HepG2 (cell line): ENCODE measurements around the gene IQGAP2. TPM values are rescaled to one million over a fixed set of nuclear protein-coding genes. Genes with fewer than 3 reads are reported as not detected.

Experiments used
- ARHGAP35 ChIP-seq: sonication (generic); formaldehyde crosslinking; IDR thresholded peaks from 2 replicates; pipeline ENCODE4 v1.9.0; 2022; ENCODE audit warnings: mild to moderate bottlenecking, inconsistent platforms, moderate library complexity, missing genetic modification reagents, borderline replicate concordance
- GABPB1 ChIP-seq: IDR thresholded peaks from 2 replicates; pipeline ENCODE4 v1.6.1; 2016; ENCODE audit warnings: mild to moderate bottlenecking, missing genetic modification reagents, moderate library complexity, missing compliant biosample characterization
- NCOA5 ChIP-seq: sonication (generic); formaldehyde crosslinking; IDR thresholded peaks from 2 replicates; pipeline ENCODE4 v1.4.0; 2020; ENCODE audit warnings: missing genetic modification reagents
- POLR2AphosphoS5 ChIP-seq: IDR thresholded peaks from 2 replicates; pipeline ENCODE4 v1.6.1; 2012; ENCODE audit warnings: low read depth, low read length
- RFX3 ChIP-seq: IDR thresholded peaks from 2 replicates; pipeline ENCODE4 v1.6.1; 2016; ENCODE audit warnings: missing biosample characterization, missing genetic modification reagents
- SETDB1 ChIP-seq: sonication (generic); formaldehyde crosslinking; IDR thresholded peaks from 2 replicates; pipeline ENCODE4 v1.5.1; 2020; ENCODE audit warnings: missing genetic modification reagents, mild to moderate bottlenecking, borderline replicate concordance
- TBX3 ChIP-seq: fragments of 450-650 bp; IDR thresholded peaks from 2 replicates; pipeline ENCODE4 v1.6.1; 2017; ENCODE audit warnings: antibody characterized with exemption, mild to moderate bottlenecking, inconsistent platforms, borderline replicate concordance
- ZNF446 ChIP-seq: sonication (generic); formaldehyde crosslinking; IDR thresholded peaks from 2 replicates; pipeline ENCODE4 v1.5.0; 2020; ENCODE audit warnings: mild to moderate bottlenecking, missing genetic modification reagents
- polyA plus RNA-seq, 8 experiments: library from polyadenylated mRNA; depleted of rRNA in 3 of 8; stranded (reverse) in 7 of 8; unstranded in 1 of 8; fragments of >200 nt; fragmentation: Illumina TruSeq in 4 of 8; extraction: Trizol in 4 of 8; gene quantifications; 2 replicates each; pipeline versions ENCODE4 v1.2.1 to v1.2.3, GENCODE V29; 2011 to 2016; ENCODE audit warnings: low read depth in 4 of 8, missing spikeins in 1 of 8, mixed read lengths in 1 of 8; ENCODE audit not compliant: insufficient read depth in 1 of 8
- total RNA-seq, 5 experiments: library from RNA; depleted of rRNA; stranded (reverse); fragments of >200 nt; fragmentation: Illumina TruSeq; extraction: Trizol; gene quantifications; 2 replicates each; pipeline ENCODE4 v1.2.3, GENCODE V29; 2016; ENCODE audit warnings: low read depth in 1 of 5
- TF ChIP-seq, protein P1 (sequence below): sonication (generic); formaldehyde crosslinking; IDR thresholded peaks from 2 replicates; pipeline ENCODE4 v1.5.0; 2020; ENCODE audit warnings: mild to moderate bottlenecking, missing genetic modification reagents, borderline replicate concordance
- TF ChIP-seq, protein P2 (sequence below), 2 experiments: sonication (generic) in 1 of 2; formaldehyde crosslinking in 1 of 2; IDR thresholded peaks; 2 replicates each; pipeline versions ENCODE4 v1.4.0 to v1.6.1; 2018 to 2020; ENCODE audit warnings: missing genetic modification reagents in 2 of 2, borderline replicate concordance in 1 of 2, low read depth in 1 of 2, mild to moderate bottlenecking in 1 of 2, missing biosample characterization in 1 of 2

IQGAP2 gene
- total and polyA plus RNA-seq, 2 of the 13 experiments (the other 11 are each of a cell fraction or from before 2014, with no cell fraction given), result 35.2 to 83.3 TPM

DNA sequence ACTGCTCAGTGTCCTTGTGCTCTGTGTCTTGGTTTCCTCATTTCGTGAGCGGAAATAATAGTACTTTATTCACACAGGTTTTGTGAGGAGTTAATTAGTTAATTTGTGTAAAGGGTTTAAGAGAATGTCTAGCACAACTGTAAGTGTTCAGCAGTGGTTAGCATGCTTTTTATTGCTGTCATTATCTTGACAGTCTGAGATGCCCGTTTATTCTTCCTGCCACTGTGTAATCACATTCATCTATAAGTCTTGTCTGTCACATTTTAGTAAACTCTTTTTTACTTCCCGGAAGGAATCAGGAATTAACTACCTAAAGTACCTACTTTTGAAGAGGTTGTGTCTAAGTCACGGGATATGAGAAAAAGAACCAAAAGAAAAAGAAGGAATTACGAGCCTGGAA, 38.0 kb downstream of the IQGAP2 start (continued):
- TF ChIP-seq ZNF446 (CRISPR knock-in tag) (no peak), SETDB1 (CRISPR knock-in tag) (no peak), POLR2AphosphoS5 (no peak), RFX3 (CRISPR knock-in tag) (no peak), NCOA5 (CRISPR knock-in tag) (no peak), GABPB1 (no peak), TBX3 (no peak), ARHGAP35 (no peak)
- TF ChIP-seq, protein P1, sequence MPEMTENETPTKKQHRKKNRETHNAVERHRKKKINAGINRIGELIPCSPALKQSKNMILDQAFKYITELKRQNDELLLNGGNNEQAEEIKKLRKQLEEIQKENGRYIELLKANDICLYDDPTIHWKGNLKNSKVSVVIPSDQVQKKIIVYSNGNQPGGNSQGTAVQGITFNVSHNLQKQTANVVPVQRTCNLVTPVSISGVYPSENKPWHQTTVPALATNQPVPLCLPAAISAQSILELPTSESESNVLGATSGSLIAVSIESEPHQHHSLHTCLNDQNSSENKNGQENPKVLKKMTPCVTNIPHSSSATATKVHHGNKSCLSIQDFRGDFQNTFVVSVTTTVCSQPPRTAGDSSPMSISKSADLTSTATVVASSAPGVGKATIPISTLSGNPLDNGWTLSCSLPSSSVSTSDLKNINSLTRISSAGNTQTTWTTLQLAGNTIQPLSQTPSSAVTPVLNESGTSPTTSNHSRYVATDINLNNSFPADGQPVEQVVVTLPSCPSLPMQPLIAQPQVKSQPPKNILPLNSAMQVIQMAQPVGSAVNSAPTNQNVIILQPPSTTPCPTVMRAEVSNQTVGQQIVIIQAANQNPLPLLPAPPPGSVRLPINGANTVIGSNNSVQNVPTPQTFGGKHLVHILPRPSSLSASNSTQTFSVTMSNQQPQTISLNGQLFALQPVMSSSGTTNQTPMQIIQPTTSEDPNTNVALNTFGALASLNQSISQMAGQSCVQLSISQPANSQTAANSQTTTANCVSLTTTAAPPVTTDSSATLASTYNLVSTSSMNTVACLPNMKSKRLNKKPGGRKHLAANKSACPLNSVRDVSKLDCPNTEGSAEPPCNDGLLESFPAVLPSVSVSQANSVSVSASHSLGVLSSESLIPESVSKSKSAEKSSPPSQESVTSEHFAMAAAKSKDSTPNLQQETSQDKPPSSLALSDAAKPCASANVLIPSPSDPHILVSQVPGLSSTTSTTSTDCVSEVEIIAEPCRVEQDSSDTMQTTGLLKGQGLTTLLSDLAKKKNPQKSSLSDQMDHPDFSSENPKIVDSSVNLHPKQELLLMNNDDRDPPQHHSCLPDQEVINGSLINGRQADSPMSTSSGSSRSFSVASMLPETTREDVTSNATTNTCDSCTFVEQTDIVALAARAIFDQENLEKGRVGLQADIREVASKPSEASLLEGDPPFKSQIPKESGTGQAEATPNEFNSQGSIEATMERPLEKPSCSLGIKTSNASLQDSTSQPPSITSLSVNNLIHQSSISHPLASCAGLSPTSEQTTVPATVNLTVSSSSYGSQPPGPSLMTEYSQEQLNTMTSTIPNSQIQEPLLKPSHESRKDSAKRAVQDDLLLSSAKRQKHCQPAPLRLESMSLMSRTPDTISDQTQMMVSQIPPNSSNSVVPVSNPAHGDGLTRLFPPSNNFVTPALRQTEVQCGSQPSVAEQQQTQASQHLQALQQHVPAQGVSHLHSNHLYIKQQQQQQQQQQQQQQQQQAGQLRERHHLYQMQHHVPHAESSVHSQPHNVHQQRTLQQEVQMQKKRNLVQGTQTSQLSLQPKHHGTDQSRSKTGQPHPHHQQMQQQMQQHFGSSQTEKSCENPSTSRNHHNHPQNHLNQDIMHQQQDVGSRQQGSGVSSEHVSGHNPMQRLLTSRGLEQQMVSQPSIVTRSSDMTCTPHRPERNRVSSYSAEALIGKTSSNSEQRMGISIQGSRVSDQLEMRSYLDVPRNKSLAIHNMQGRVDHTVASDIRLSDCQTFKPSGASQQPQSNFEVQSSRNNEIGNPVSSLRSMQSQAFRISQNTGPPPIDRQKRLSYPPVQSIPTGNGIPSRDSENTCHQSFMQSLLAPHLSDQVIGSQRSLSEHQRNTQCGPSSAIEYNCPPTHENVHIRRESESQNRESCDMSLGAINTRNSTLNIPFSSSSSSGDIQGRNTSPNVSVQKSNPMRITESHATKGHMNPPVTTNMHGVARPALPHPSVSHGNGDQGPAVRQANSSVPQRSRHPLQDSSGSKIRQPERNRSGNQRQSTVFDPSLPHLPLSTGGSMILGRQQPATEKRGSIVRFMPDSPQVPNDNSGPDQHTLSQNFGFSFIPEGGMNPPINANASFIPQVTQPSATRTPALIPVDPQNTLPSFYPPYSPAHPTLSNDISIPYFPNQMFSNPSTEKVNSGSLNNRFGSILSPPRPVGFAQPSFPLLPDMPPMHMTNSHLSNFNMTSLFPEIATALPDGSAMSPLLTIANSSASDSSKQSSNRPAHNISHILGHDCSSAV, result no peak
- TF ChIP-seq, protein P2, sequence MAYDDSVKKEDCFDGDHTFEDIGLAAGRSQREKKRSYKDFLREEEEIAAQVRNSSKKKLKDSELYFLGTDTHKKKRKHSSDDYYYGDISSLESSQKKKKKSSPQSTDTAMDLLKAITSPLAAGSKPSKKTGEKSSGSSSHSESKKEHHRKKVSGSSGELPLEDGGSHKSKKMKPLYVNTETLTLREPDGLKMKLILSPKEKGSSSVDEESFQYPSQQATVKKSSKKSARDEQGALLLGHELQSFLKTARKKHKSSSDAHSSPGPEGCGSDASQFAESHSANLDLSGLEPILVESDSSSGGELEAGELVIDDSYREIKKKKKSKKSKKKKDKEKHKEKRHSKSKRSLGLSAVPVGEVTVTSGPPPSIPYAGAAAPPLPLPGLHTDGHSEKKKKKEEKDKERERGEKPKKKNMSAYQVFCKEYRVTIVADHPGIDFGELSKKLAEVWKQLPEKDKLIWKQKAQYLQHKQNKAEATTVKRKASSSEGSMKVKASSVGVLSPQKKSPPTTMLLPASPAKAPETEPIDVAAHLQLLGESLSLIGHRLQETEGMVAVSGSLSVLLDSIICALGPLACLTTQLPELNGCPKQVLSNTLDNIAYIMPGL (CRISPR knock-in tag; IDR thresholded peaks at IDR 0.05; ENCODE audit: borderline replicate concordance in 1 of 2, low read depth in 1 of 2), result no peak
